K562 (cell line): ENCODE measurements around the gene ECM1. TPM values are rescaled to one million over a fixed set of nuclear protein-coding genes. Genes with fewer than 3 reads are reported as not detected.

ENCODE experiments used
- ATAC-seq: fragments of 200-7000 bp; cut with Tn5 transposase; 3 replicates; pipeline ENCODE4 v1.9.1; 2020; ENCODE audit warnings: moderate library complexity
- BruUV-seq: library from RNA; stranded (reverse); fragments of 400-500 nt; replicated peaks from 2 replicates; lab custom pipeline; 2021; lab: Mats Ljungman, UMichigan
- CTCF ChIA-PET: fragments of 300-600 bp; formaldehyde crosslinking; extraction: SDS; loops from one replicate; lab custom pipeline; 2021; ENCODE audit warnings: low intra/inter-chr PET ratio; lab: Yijun Ruan, JAX
- POLR2A ChIA-PET: fragments of 300-600, 350-650 bp; sonication (Branson Sonifier 250); formaldehyde crosslinking; extraction: SDS; loops from one replicate; lab custom pipeline; 2021; ENCODE audit warnings: antibody characterized with exemption, inconsistent platforms; lab: Yijun Ruan, JAX
- DNase-seq, 4 experiments: peaks; one replicate each; pipeline versions ENCODE4 v3.0.0 to v3.0.0-alpha.2; 2011 to 2018; ENCODE audit warnings: low spot score in 3 of 4, mixed read lengths in 3 of 4; ENCODE audit errors: extremely low read depth in 1 of 4
- FAIRE-seq: peaks from 2 replicates; lab custom pipeline; 2011; peaks lifted over from hg19 to GRCh38; lab: Jason Lieb, UNC
- H2AFZ ChIP-seq: 2 replicates; pipeline ENCODE4 v1.6.0; 2011; ENCODE audit warnings: low read depth, low read length, control low read depth, inconsistent platforms
- H3K27ac ChIP-seq: fragments of 200-600 bp; 3 replicates; pipeline ENCODE4 v1.8.0; 2011; ENCODE audit warnings: low read depth, mild to moderate bottlenecking, control low read depth, inconsistent platforms, low read length, moderate library complexity, mixed read lengths; ENCODE audit errors: extremely low read depth
- H3K27me3 ChIP-seq, 2 experiments: fragments of 300-600 bp in 1 of 2; 2 replicates in 1 of 2; 3 replicates in 1 of 2; pipeline versions ENCODE4 v1.6.0 to v1.8.0; 2011; ENCODE audit warnings: inconsistent platforms in 2 of 2, low read length in 2 of 2, mild to moderate bottlenecking in 1 of 2, mixed read lengths in 1 of 2, moderate library complexity in 1 of 2; ENCODE audit not compliant: control insufficient read depth in 2 of 2, insufficient read depth in 2 of 2
- H3K36me3 ChIP-seq: fragments of 300-600 bp; 3 replicates; pipeline ENCODE4 v1.8.0; 2011; ENCODE audit warnings: mild to moderate bottlenecking, low read length, inconsistent platforms; ENCODE audit not compliant: control insufficient read depth, insufficient read depth
- H3K4me1 ChIP-seq, 2 experiments: fragments of 200-600 bp in 1 of 2; replicated peaks in 1 of 2; 2 replicates in 1 of 2; 3 replicates in 1 of 2; pipeline versions ENCODE4 v1.5.1 to v1.8.0; 2011; ENCODE audit warnings: inconsistent platforms in 2 of 2, low read length in 2 of 2, mild to moderate bottlenecking in 1 of 2, mixed read lengths in 1 of 2, moderate library complexity in 1 of 2; ENCODE audit not compliant: control insufficient read depth in 2 of 2, insufficient read depth in 2 of 2
- H3K4me2 ChIP-seq: 2 replicates; pipeline ENCODE4 v1.6.1; 2011; ENCODE audit warnings: low read length, control low read depth, inconsistent platforms, mixed read lengths; ENCODE audit not compliant: insufficient read depth
- H3K4me3 ChIP-seq: fragments of 200-600 bp; sonication (generic), shearing (Covaris generic); 2 replicates; pipeline ENCODE4 v1.5.1; 2016; ENCODE audit warnings: control low read depth, inconsistent platforms
- H3K79me2 ChIP-seq: fragments of 200-600 bp; 3 replicates; pipeline ENCODE4 v1.8.0; 2011; ENCODE audit warnings: low read length, inconsistent platforms; ENCODE audit not compliant: control insufficient read depth, insufficient read depth
- H3K9ac ChIP-seq, 2 experiments: 2 replicates each; pipeline versions ENCODE4 v1.6.0 to v1.6.1; 2011; ENCODE audit warnings: low read depth in 2 of 2, low read length in 2 of 2, control low read depth in 1 of 2, inconsistent platforms in 1 of 2, mild to moderate bottlenecking in 1 of 2, mixed read lengths in 1 of 2; ENCODE audit not compliant: insufficient read depth in 1 of 2
- H3K9me1 ChIP-seq: one replicate; pipeline ENCODE4 v1.6.0; 2011; ENCODE audit warnings: inconsistent platforms, mild to moderate bottlenecking, low read length, moderate library complexity; ENCODE audit not compliant: control insufficient read depth, insufficient read depth
- H3K9me3 ChIP-seq: replicated peaks from 2 replicates; pipeline ENCODE4 v1.5.1; 2011; ENCODE audit warnings: low read depth, low read length, inconsistent platforms; ENCODE audit not compliant: control insufficient read depth, insufficient read depth
- H4K20me1 ChIP-seq: replicated peaks from 2 replicates; pipeline ENCODE4 v1.6.1; 2011; ENCODE audit warnings: low read length, inconsistent platforms, mixed read lengths; ENCODE audit not compliant: control insufficient read depth, insufficient read depth
- GTF3C2 ChIP-seq: IDR thresholded peaks from 3 replicates; pipeline ENCODE4 v1.6.1; 2011; ENCODE audit warnings: borderline replicate concordance, mild to moderate bottlenecking, moderate library complexity; ENCODE audit not compliant: insufficient read length; ENCODE audit errors: extremely low read depth
- MEIS2 ChIP-seq: fragments of 450-650 bp; IDR thresholded peaks from 2 replicates; pipeline ENCODE4 v1.6.1; 2014; ENCODE audit warnings: mild to moderate bottlenecking; ENCODE audit not compliant: partially characterized antibody
- PBX2 ChIP-seq, 2 experiments: IDR thresholded peaks in 1 of 2; conservative IDR thresholded peaks in 1 of 2; 2 replicates each; pipeline ENCODE4 v1.6.1; 2016; ENCODE audit warnings: low read depth in 2 of 2, mild to moderate bottlenecking in 1 of 2, missing compliant biosample characterization in 1 of 2, missing genetic modification characterization in 1 of 2, moderate library complexity in 1 of 2
- WGBS: fragments of 100-300 bp; shearing (Covaris generic); methylation state at CpG from one replicate; pipeline ENCODE4 v1.1.6; 2016; ENCODE audit warnings: low coverage, mixed read lengths; ENCODE audit not compliant: insufficient coverage; ENCODE audit errors: missing lambda C conversion rate; 5-methylcytosine and 5-hydroxymethylcytosine counted together
- in situ Hi-C: fragments of 300-500 bp; cut with MboI; formaldehyde crosslinking; loops from 4 replicates; pipeline ENCODE4 v1.15.0; 2018; ENCODE audit warnings: inconsistent platforms, mixed read lengths
- intact Hi-C: fragments of 100-400 bp; cut with micrococcal nuclease; formaldehyde crosslinking; loops from 2 replicates; pipeline ENCODE4 v1.14.2; 2022
- polyA plus RNA-seq, 8 experiments: library from polyadenylated mRNA; depleted of rRNA in 4 of 8; stranded (reverse) in 5 of 8; unstranded in 3 of 8; fragments of >200 nt; fragmentation: Nextera tagmentation in 2 of 8; fragmentation: Illumina TruSeq in 1 of 8; extraction: Ambion mirVana in 2 of 8; extraction: Trizol in 1 of 8; gene quantifications; 2 replicates each; pipeline versions ENCODE4 v1.2.1 to v1.2.3, GENCODE V29; 2011 to 2014; ENCODE audit warnings: inconsistent platforms in 1 of 8, missing spikeins in 1 of 8
- total RNA-seq, 7 experiments: library from RNA; depleted of rRNA in 6 of 7; stranded (reverse); fragments of >200 nt in 6 of 7; fragmentation: Illumina TruSeq in 2 of 7; extraction: Trizol in 2 of 7; gene quantifications; 2 replicates each; pipeline versions ENCODE4 v1.2.1 to v1.2.3, GENCODE V29; 2011 to 2021; ENCODE audit warnings: low replicate concordance in 1 of 7

ECM1 gene
- total and polyA plus RNA-seq, 9 of the 15 experiments (the other 6 are each of a cell fraction or from before 2014, with no cell fraction given), result 6.6 to 52.2 (median 12.8) TPM

DNA sequence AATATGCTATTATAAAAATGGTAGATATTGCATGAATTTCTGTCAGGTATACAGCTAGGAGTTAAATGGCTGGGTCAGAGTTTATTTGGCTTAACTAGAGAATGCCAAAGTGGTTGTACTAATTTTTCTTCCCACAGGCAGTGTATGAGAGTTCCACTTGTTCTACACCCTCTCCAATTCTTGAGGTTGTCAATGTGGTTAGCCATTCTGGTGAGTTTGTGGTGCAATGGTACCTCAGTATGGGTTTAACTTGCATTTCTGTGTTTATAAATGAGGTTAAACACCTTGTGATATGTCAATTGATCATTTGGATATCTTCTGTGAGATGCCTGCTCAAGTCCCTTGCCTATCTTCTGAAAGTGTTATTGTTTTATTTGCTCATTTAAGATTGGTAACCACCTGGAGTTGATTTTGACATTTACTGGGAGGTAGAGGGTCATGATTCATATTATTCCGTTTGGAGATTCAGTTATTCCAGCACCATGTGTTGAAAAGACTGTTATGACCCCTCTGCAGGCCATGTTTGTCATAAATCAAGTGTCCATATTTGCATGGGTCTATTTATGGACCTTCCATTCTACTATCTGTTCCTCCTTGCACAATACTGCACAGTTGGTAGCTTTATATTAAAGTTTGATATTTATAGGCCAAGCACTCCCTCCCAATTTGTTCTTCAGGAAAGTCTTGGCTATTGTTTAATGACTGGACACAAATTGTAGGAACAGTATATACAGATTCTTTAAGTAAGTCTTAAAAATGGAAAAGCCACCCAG, 13.5 kb downstream of the ECM1 start:
- DNase-seq, result no peak
- no TSS peak for BruUV-seq
- POLR2A ChIA-PET, result interaction anchor here (1.1 kb wide), 1 partner anchor 58 kb away, joined by 3 read pairs; the partner anchor contains the start of gene MCL1

More for the DNA sequence above, 13.5 kb downstream of the ECM1 start:
- H3K4me3 ChIP-seq, result no peak overlapping the region
- intact Hi-C loops, result no loop called here
- FAIRE-seq, result no peak
- peaks cover 0 to 5% of the 10 kb centered on the region in 2 experiments; a peak in 3 of 5 replicates for H3K4me1 ChIP-seq
- CTCF ChIA-PET, result no interaction called here
- H3K4me2 ChIP-seq, result no peak overlapping the region
- H3K9me3 ChIP-seq, result no peaks in the 10 kb centered on the region
- no peak for TF ChIP-seq GTF3C2
- TF ChIP-seq PBX2 (CRISPR knock-in tag; IDR thresholded peaks at IDR 0.05; ENCODE audit: low read depth), result no peak
- TF ChIP-seq PBX2 (tag; conservative IDR thresholded peaks at IDR 0.05; ENCODE audit: low read depth), result 0 out of 2 replicates have a peak, but pooled peaks have one; percentile 16
- peak; percentile 33 for TF ChIP-seq MEIS2
- TF ChIP-seq, all 486 proteins: peak for 2
- Histone ChIP-seq H3K27ac (no peak overlapping the region), H3K36me3 (no peaks in the 10 kb centered on the region), H4K20me1 (no peaks in the 10 kb centered on the region), H3K9ac (no peak overlapping the region), H3K27me3 (no peaks in the 10 kb centered on the region), H3K79me2 (peaks cover under 1% of the 10 kb centered on the region; the same call in 1 of the 3 replicates), H3K9me1 (no peaks in the 10 kb centered on the region), H2AFZ (no peak overlapping the region)
- no peak for ATAC-seq
- WGBS, result 24% methylated on average over 1 of the region's 1 CpG
- in situ Hi-C loops, result no loop called here
